ENCODE data around the gene UTS2B. TPM values are rescaled to one million over a fixed set of nuclear protein-coding genes. Genes with fewer than 3 reads are reported as not detected.

The UTS2B gene, protein sequence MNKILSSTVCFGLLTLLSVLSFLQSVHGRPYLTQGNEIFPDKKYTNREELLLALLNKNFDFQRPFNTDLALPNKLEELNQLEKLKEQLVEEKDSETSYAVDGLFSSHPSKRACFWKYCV
- total RNA-seq, result 0.17 TPM in 1 of 2 replicates, not detected in the other

DNA sequence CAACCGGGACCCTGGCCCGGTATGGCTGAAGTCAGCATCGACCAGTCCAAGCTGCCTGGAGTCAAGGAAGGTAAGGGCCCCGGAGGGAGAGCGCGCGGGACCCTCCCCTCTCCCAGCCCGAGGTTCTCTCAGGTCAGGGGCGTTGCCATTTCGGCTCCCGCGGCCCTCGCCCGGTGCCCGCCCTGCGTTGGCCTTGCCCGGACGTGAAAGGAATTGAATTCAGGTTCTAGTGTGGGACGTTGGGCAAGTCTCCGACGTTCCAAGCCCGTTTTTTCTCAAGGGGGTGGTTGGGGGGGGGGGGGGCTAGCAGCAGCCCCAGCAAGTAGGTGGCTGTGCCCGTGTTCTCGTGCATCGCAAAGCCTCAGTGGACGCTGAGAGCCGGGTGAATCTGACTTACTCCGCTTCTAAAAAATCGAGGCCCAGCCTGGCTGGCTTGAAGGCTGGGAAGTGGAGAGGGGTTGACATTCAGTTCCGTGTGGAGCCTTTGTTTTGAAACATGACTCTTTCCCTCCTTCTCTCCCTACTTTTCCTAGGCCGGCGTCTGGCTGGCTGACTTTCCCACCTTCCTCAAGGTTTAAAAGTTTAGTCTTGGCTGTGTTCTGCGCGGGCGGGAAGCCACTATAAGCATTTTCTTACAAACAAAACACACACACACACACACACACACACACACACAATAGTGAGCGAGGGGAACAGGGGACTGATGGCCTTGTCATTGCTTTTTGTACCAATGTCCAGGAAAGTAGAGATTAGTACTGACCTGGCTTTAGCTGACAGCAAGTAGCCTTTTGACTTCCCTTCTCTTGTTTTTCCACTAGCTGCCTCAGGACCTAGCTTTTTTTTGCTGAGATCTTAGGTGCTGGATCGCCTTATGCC is at the start of gene UTS2B:
TSS of gene UTS2B (minus strand) at position 873 of the 876 bp plus-strand sequence. CDS start 48,337 bp downstream, outside the sequence.

DNA sequence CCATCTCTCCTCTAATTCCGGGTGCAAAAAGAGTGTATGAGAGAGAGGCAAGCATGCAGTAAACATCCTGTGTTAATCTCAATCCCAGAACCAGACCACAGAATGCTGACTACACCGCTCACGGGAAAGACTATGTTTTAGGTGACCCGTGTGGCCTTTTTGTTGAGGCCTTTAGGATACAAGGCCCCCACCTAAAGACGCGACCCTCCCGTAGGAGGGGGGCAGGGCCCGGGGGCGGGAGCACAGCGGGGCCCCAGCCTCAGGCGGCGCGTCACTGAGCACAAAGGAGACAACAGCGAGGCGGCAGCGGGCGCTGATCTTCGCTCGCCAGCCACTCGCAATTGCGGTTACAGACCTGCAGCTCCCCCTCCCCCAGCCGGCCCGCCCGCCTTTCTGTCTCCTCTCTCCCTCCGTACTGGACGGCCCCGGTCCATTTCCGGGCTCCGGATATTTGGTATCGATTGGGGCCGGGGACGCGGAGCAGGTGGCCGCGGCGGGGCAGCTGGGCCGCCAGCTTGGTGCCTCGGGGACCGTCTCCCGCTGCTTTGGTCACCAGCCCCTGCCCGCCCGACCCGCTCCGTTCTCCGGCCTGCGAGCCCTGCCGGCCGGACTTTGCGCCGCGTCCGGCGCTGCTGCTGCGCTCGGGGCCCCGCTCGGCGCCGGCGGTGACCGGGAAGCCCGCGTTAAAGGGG is 1.2 kb downstream of the UTS2B start, which contains the start of gene CCDC50:
TSS of gene CCDC50 (plus strand) at position 433 of the 692 bp plus-strand sequence. CDS start 281 bp downstream, outside the sequence.

Other genes with a start within 250 kb of the UTS2B start
- not detected in 2 replicates for gene OSTN, start 131.3 kb downstream of the UTS2B start, total RNA-seq
- gene CCDC50, start 1.1 kb downstream of the UTS2B start, total RNA-seq, result 125 and 162 TPM in 2 replicates
- gene PYDC2, start 130.6 kb upstream of the UTS2B start, total RNA-seq, result not detected in 2 replicates

All from dermis lymphatic vessel endothelial cell (primary cell).